ENCODE measurements around the gene NDEL1.

DNA sequence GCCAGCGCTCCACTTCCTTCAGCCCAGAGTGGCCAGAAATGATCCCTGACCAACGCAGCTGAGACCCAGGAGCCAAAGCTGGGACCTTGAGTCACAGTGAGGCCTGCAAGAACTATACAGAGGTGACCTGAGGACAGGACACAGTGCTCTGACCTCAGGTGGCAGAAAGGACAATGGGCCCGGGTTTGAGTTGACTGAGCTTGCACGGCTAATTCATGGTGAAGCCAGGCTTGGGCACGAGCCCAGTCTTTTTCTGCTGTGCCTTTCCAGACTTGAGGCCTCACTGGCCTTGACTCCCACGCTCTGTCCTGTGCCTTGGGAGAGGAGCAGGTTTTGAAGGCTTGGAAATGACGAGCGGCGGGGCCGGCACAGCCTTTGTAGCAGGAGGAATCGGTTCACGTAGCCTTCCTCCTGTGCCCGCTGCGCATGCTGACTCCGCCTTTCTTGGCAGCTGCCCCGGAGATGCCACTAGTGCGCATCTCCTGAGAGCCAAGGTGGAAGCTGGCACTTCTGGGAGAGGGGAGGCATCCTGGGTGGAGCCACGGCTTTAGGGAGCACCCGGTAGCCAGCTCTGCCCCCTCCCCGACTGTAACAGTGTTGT is 34.9 kb downstream of the NDEL1 start:
- TF ChIP-seq, protein P1, sequence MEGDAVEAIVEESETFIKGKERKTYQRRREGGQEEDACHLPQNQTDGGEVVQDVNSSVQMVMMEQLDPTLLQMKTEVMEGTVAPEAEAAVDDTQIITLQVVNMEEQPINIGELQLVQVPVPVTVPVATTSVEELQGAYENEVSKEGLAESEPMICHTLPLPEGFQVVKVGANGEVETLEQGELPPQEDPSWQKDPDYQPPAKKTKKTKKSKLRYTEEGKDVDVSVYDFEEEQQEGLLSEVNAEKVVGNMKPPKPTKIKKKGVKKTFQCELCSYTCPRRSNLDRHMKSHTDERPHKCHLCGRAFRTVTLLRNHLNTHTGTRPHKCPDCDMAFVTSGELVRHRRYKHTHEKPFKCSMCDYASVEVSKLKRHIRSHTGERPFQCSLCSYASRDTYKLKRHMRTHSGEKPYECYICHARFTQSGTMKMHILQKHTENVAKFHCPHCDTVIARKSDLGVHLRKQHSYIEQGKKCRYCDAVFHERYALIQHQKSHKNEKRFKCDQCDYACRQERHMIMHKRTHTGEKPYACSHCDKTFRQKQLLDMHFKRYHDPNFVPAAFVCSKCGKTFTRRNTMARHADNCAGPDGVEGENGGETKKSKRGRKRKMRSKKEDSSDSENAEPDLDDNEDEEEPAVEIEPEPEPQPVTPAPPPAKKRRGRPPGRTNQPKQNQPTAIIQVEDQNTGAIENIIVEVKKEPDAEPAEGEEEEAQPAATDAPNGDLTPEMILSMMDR (IDR thresholded peaks at IDR 0.05): no peak
- no peak for TF ChIP-seq POLR2A (IDR thresholded peaks at IDR 0.05)
